DLD1 (cell line): Measurements from ENCODE around the gene EPO.
"Not testable (repeated sequence)": the region's sequence is repeated elsewhere in the genome, so short reads cannot be mapped to it uniquely, and the experiment has no call there.

Source experiments
- in situ Hi-C: cut with HindIII; loops from 2 replicates; pipeline ENCODE4 v1.10.0; 2017; ENCODE audit warnings: low sequenced_read_pairs

Gene EPO

DNA sequence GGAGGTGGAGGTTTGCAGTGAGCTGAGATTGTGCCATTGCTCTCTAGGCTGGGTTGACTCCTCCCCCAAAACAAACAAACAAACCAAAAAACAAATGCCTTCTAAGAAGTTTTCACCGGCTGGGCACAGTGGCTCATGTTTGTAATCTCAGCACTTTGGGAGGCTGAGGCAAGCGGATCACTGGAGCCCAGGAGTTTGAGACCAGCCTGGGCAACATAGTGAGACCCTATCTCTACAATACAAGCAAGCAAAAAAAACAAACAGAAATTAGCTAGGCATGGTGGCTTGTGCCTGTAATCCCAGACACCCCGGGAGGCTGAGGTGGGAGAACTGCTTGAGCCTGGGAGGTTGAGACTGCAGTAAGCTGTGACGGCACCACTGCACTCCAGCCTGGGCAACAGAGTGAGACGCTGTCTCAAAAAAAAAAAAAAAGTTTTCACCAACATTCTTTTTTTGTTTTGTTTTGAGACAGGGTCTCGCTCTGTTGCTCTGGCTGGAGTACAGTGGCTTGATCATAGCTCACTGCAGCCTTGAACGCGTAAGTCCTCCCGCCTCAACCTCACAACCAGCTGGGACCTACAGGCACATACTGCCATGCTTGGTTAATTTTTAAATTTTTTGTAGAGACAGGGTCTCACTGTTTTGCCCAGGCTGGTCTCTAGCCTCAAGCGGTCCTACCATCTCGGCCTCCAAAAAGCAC, 11.8 kb downstream of the EPO start:
- in situ Hi-C loops = no loop called here

DNA sequence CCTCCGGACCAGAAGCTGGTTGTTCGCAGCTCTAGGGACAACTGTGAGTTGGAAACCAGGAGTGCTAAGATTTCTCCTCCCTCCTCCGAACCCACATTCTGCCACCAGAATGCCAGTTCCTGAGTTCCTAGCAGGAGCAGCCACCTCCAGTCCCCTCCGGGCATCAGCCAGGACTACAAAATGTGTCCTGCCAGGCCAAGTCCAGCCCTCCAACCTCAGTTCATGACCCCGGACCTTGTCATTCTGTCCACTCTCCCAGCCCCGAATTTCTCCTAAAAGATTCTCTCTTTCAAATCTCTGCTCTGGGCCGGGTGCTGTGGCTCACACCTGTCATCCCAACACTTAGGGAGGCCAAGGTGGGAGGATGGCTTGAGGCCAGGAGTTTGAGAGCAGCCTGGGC, 15.5 kb downstream of the EPO start:
- in situ Hi-C loops = no loop called here

- in situ Hi-C loops = no loop called here
Observed at GRCh38 chr7:100736671-100737070, 16.4 kb downstream of the EPO start.

DNA sequence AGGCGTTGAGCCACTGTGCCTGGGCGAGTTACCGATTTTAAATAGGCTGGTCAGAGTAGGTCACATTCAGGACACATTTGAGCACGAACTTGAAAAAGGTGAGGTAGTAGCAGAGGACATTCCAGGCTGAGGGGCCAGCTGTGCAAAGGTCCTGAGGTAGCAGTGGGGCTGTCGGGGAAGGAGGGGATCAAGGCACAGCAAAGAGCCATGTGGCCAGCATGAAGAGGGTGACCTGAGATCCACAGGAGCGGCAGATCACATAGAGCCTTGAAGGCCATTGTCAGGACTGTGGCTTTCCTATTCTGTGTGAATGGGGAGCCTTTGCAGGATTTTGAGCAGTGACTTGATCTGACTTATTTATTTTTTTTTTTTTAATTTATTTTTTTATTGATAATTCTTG, 19.7 kb downstream of the EPO start:
- in situ Hi-C loops = no loop called here

DNA sequence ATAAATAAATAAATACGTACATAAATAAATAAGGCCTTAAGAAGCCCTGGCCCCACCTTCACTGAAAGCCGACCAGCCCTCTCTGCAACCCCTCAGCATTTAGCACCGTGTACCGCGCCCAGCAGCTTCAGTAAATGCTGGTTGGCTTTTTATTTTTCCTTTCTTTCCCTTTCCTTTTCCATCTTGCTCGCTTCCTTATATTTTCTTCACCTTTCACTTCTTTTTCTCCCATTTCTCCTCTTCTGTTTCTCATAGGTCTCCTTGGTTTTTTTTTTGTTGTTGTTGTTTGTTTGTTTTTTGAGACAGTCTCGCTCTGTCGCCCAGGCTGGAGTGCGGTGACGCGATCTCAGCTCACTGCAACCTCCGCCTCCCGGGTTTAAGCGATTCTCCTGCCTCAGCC, 24.3 kb downstream of the EPO start:
- in situ Hi-C loops = no loop called here

DNA sequence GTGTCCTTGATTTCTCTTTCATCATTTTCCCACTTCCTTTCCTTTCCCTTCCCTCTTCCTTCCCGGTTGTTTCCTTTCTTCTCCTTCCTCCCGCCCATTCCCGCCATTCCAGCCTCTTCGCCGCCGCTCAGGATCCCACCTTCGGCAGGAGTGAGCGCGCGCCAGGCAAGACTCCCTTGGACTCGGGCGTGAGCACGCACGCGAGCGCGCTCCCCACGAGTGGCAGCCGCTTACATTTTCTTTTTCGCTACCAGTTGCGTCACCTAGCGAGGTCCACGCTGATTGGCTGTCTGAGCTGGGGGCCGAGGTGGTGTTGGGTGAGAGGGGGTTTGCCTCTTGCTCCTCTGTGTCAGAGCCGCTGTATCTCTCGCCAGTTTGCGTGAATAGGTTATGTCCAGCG, 24.9 kb downstream of the EPO start:
- in situ Hi-C loops = no loop called here

DNA sequence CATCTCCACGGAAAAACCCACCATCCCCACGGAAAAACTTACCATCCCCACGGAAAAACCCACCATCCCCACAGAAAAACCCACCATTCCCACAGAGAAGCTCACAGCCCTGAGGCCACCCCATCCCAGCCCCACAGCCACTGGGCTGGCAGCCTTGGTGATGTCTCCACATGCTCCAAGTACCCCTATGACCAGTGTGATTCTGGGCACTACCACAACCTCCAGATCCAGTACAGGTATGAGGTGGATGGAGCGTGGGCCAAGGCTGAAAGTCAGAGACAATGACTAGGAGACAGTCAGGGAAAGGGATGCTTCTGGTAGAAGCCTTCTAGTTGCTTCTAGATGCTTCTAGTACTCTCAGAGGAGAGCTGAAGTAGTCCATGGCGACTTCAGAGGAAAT, 32.7 kb downstream of the EPO start:
- in situ Hi-C loops = no loop called here

GRCh38 chr7:100753750-100754149, 33.5 kb downstream of the EPO start:
- in situ Hi-C loops = no loop called here

- in situ Hi-C loops = no loop called here
Observed at GRCh38 chr7:100759357-100760171, 39.3 kb downstream of the EPO start.

DNA sequence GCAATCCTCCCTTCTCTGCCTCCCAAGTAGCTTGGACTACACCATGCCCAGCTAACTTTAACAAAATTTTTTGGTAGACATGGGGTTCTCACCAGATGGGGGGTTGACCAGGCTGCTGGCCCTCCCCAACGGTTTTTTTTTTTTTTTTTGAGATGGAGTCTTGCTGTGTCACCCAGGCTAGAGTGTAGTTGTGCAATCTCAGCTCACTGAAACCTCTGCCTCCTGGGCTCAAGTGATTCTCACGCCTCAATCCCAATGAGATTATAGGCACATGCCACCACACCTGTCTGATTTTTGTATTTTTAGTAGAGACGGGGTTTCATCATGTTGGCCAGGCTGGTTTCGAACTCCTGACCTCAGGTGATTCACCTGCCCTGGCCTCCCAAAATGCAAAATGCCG, 42.6 kb downstream of the EPO start:
- in situ Hi-C loops = not testable (repeated sequence)

- in situ Hi-C loops = no loop called here
Observed at GRCh38 chr7:100763556-100764140, 43.4 kb downstream of the EPO start.

GRCh38 chr7:100764841-100765240, 44.6 kb downstream of the EPO start:
- in situ Hi-C loops = no loop called here

GRCh38 chr7:100765250-100765649, 45.0 kb downstream of the EPO start:
- in situ Hi-C loops = no loop called here

GRCh38 chr7:100768784-100769183, 48.5 kb downstream of the EPO start:
- in situ Hi-C loops = no loop called here
